ENCODE measurements around the gene MAG.

MAG gene

DNA sequence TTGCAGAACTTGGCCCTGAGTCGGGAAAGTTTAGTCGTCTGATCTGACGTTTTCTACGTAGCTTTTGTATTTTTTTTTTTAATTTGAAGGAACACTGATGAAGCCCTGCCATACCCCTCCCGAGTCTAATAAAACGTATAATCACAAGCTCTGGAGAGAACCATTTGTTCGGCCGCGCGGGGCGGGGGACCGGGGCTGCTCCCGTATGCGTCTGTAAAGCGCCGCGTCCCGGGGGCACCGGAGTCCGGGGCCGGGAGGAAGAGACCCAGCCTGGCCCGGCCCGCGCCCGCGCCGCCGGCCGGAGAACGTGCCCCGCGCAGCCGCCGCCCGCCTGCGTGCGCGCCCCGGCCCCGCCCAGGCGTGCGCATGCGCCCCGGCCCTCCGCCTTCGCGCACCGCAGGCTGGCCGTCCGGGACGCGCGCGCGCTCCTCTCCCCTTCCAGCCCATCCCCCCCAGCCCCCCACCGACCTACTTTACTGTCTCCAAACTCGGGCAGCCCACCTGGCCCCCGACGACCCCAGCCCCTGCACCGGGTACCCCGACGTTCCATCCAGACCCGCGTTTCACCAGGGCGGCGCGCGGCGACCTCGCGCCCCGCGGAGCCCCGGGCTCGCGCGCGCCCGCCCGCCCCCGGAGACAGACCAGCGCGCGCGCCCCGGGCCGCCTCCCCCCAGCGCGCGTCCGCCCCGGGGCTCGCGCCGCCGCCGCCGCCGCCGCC is 24.0 kb upstream of the MAG start:
- Histone ChIP-seq H3K4me3 (peak overlapping the region; percentile 97), H3K27ac (peak overlapping the region; percentile 84), H3K9ac (ENCODE audit: insufficient read length) (peak overlapping the region; percentile 98), H3K9me3 (ENCODE audit: low read depth, low read length) (no peaks in the 10 kb centered on the region), H3K36me3 (ENCODE audit: insufficient read depth, low read length) (peaks cover 20% of the 10 kb centered on the region; the same call in 1 of the 2 replicates)
- TF ChIP-seq POLR2AphosphoS5 (IDR thresholded peaks at IDR 0.05; ENCODE audit: borderline replicate concordance, low read depth, low read length) (peak; percentile 69), EZH2 (IDR thresholded peaks at IDR 0.05) (no peak)
- no peak for DNase-seq (ENCODE audit: low read depth, low spot score)

- Histone ChIP-seq H3K36me3 (ENCODE audit: insufficient read depth, low read length) (peaks cover 28% of the 10 kb centered on the region; the same call in 1 of the 2 replicates), H3K9me3 (ENCODE audit: low read depth, low read length) (no peaks in the 10 kb centered on the region), H3K4me3 (peak within 1 kb of the TSS; percentile 97), H3K27ac (peak within 1 kb of the TSS; percentile 84), H3K9ac (ENCODE audit: insufficient read length) (peak within 1 kb of the TSS; percentile 98)
- DNase-seq (ENCODE audit: low read depth, low spot score): no peak
- no peak for TF ChIP-seq FOXP2 (optimal IDR thresholded peaks at IDR 0.05; ENCODE audit: control extremely low read depth, extremely low read length, insufficient read depth)
- TF ChIP-seq POLR2AphosphoS5 (IDR thresholded peaks at IDR 0.05; ENCODE audit: borderline replicate concordance, low read depth, low read length): no peak
- TF ChIP-seq EZH2 (IDR thresholded peaks at IDR 0.05): no peak
Measured at GRCh38 chr19:35268536-35269437, 23.2 kb upstream of the MAG start, which contains the start of gene USF2. USF2 (plus strand) TSS chr19:35268962; CDS start chr19:35269102, 140 bp downstream.

- Histone ChIP-seq H3K9me3 (ENCODE audit: low read depth, low read length) (no peaks in the 10 kb centered on the region), H3K4me3 (peak overlapping the region; percentile 76), H3K36me3 (ENCODE audit: insufficient read depth, low read length) (peaks cover 30% of the 10 kb centered on the region; the same call in 1 of the 2 replicates), H3K27ac (no peak overlapping the region), H3K9ac (ENCODE audit: insufficient read length) (peak overlapping the region; percentile 75)
- DNase-seq (ENCODE audit: low read depth, low spot score): no peak
- TF ChIP-seq POLR2AphosphoS5 (IDR thresholded peaks at IDR 0.05; ENCODE audit: borderline replicate concordance, low read depth, low read length) (no peak), EZH2 (IDR thresholded peaks at IDR 0.05) (no peak), FOXP2 (optimal IDR thresholded peaks at IDR 0.05; ENCODE audit: control extremely low read depth, extremely low read length, insufficient read depth) (no peak)
Measured at GRCh38 chr19:35269438-35270117, 22.4 kb upstream of the MAG start.

- peaks cover 30% of the 10 kb centered on the region; the same call in 1 of the 2 replicates for H3K36me3 ChIP-seq (ENCODE audit: insufficient read depth, low read length)
- no peak for TF ChIP-seq POLR2AphosphoS5 (IDR thresholded peaks at IDR 0.05; ENCODE audit: borderline replicate concordance, low read depth, low read length)
- TF ChIP-seq EZH2 (IDR thresholded peaks at IDR 0.05): no peak
- no peak for TF ChIP-seq FOXP2 (optimal IDR thresholded peaks at IDR 0.05; ENCODE audit: control extremely low read depth, extremely low read length, insufficient read depth)
- H3K27ac ChIP-seq: no peak overlapping the region
- H3K9ac ChIP-seq (ENCODE audit: insufficient read length): no peak overlapping the region
- DNase-seq (ENCODE audit: low read depth, low spot score): no peak
- no peaks in the 10 kb centered on the region for H3K9me3 ChIP-seq (ENCODE audit: low read depth, low read length)
- H3K4me3 ChIP-seq: no peak overlapping the region
Measured at GRCh38 chr19:35270381-35270811, 21.6 kb upstream of the MAG start.

GRCh38 chr19:35271546-35271945 is 20.4 kb upstream of the MAG start:
- Histone ChIP-seq H3K4me3 (no peak overlapping the region), H3K9me3 (ENCODE audit: low read depth, low read length) (no peaks in the 10 kb centered on the region), H3K36me3 (ENCODE audit: insufficient read depth, low read length) (peaks cover 30% of the 10 kb centered on the region; the same call in 1 of the 2 replicates), H3K27ac (no peak overlapping the region), H3K9ac (ENCODE audit: insufficient read length) (no peak overlapping the region)
- TF ChIP-seq FOXP2 (optimal IDR thresholded peaks at IDR 0.05; ENCODE audit: control extremely low read depth, extremely low read length, insufficient read depth) (no peak), EZH2 (IDR thresholded peaks at IDR 0.05) (no peak), POLR2AphosphoS5 (IDR thresholded peaks at IDR 0.05; ENCODE audit: borderline replicate concordance, low read depth, low read length) (no peak)
- DNase-seq (ENCODE audit: low read depth, low spot score): no peak

DNA sequence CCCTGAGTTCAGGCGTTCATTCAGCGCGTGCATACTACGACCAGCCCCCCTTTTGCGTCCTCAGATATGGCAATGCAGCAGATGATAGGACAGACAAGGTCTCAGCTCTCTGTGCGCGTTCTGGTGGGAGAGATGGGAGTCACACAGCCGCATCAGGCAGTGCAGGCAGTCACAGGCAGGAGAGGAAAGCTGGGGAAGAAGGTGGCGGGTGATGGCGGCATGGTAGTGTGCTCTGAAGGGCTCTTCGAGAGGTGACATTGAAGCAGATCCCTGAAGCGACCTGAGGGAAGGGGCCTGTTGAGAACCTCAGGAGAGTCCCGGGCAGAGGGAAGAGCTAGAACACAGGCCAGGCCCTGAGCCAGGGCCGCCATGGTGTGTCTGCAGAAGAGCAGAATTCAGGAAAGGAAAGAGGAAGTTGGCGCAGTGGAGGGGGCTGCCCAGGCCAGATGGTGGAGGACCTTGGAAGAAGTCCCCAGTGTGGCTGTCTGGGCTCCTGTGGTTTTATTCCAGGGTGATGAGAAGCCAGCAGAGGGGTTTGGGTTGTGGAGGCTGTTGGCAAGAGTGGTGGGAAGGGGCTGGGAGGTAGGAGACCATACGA is 19.7 kb upstream of the MAG start:
- no peaks in the 10 kb centered on the region for H3K9me3 ChIP-seq (ENCODE audit: low read depth, low read length)

DNA sequence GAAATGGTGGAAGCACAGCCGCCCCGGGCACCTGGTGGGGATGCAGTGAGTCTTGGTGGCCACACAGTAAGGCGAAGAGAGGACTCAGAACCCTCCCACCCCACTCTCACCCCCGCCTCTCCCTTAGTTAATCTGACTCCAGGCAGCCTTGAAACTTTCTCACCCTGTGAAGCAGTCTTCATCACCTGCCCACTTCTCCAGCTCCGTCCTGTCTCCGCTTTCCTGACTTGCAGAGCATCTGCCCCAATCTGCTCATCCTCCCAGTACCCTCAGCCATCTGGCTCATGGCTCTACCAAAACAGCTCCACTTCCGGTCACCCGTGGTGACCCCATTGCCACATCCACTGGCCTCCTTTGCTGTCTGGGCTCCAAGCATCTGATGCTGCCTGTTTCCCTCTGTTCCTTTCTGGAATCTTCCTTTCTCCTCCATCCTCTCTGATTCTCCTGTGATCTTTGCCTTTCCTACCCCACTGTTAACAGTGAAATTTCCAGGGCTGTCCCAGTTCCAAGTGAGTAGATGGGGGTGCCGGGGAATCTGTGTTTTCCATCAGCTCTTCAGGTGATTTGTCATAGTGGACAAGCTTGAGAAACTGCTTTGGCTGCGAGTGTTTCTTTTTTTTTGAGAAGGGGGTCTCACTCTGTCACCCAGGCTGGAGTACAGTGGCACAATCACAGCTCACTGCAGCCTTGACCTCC is 18.9 kb upstream of the MAG start:
- Histone ChIP-seq H3K36me3 (ENCODE audit: insufficient read depth, low read length) (peaks cover 30% of the 10 kb centered on the region; the same call in 1 of the 2 replicates), H3K27ac (no peak overlapping the region), H3K9me3 (ENCODE audit: low read depth, low read length) (no peaks in the 10 kb centered on the region), H3K9ac (ENCODE audit: insufficient read length) (no peak overlapping the region), H3K4me3 (no peak overlapping the region)
- TF ChIP-seq FOXP2 (optimal IDR thresholded peaks at IDR 0.05; ENCODE audit: control extremely low read depth, extremely low read length, insufficient read depth): no peak
- no peak for TF ChIP-seq EZH2 (IDR thresholded peaks at IDR 0.05)
- no peak for TF ChIP-seq POLR2AphosphoS5 (IDR thresholded peaks at IDR 0.05; ENCODE audit: borderline replicate concordance, low read depth, low read length)
- DNase-seq (ENCODE audit: low read depth, low spot score): no peak

More for the DNA sequence above, 19.7 kb upstream of the MAG start:
- Histone ChIP-seq H3K27ac (no peak overlapping the region), H3K9ac (ENCODE audit: insufficient read length) (no peak overlapping the region), H3K36me3 (ENCODE audit: insufficient read depth, low read length) (peaks cover 30% of the 10 kb centered on the region; the same call in 1 of the 2 replicates), H3K4me3 (no peak overlapping the region)
- TF ChIP-seq POLR2AphosphoS5 (IDR thresholded peaks at IDR 0.05; ENCODE audit: borderline replicate concordance, low read depth, low read length) (no peak), EZH2 (IDR thresholded peaks at IDR 0.05) (no peak), FOXP2 (optimal IDR thresholded peaks at IDR 0.05; ENCODE audit: control extremely low read depth, extremely low read length, insufficient read depth) (no peak)
- no peak for DNase-seq (ENCODE audit: low read depth, low spot score)

Measured in SK-N-MC (cell line).